ENCODE measurements around the gene ZNF727.
"Not testable (repeated sequence)": the region's sequence is repeated elsewhere in the genome, so short reads cannot be mapped to it uniquely, and the experiment has no call there.

ZNF727 gene

GRCh38 chr7:64045301-64046040 is at the start of gene ZNF727:
TSS of gene ZNF727 (plus strand) at chr7:64045434. CDS start at chr7:64045622, 188 bp downstream.
- no peak for DNase-seq

GRCh38 chr7:63998549-63998948 is 46.7 kb upstream of the ZNF727 start, which contains the start of gene ZNF722:
TSS of gene ZNF722 (plus strand) at chr7:63998849. CDS start at chr7:63998962, 113 bp downstream.
- no peak for DNase-seq

GRCh38 chr7:64015496-64015895 is 29.7 kb upstream of the ZNF727 start:
- DNase-seq = not testable (repeated sequence)

GRCh38 chr7:64035388-64035787 is 9.8 kb upstream of the ZNF727 start:
- no peak for DNase-seq

GRCh38 chr7:64037095-64037494 is 8.1 kb upstream of the ZNF727 start:
- no peak for DNase-seq

GRCh38 chr7:64046041-64046389 is 781 bp downstream of the ZNF727 start:
- no peak for DNase-seq

GRCh38 chr7:64077837-64078698 is 32.8 kb downstream of the ZNF727 start:
- not testable (repeated sequence) for DNase-seq

- DNase-seq = no peak
These were observed 33.4 kb downstream of the ZNF727 start for GRCh38 chr7:64078699-64078994.

GRCh38 chr7:64087501-64087900 is 42.3 kb downstream of the ZNF727 start:
- DNase-seq = no peak

GRCh38 chr7:64088863-64089262 is 43.6 kb downstream of the ZNF727 start:
- DNase-seq = not testable (repeated sequence)

Measured in suppressor macrophage treated with lipopolysaccharide for 4 hours (primary cell).